Measurements from ENCODE around the gene KLHL35. TPM values are rescaled to one million over a fixed set of nuclear protein-coding genes. Genes with fewer than 3 reads are reported as not detected.

Gene KLHL35
- total and polyA plus RNA-seq, 4 donors: 0.62 to 2.4 (median 1.7) TPM

DNA sequence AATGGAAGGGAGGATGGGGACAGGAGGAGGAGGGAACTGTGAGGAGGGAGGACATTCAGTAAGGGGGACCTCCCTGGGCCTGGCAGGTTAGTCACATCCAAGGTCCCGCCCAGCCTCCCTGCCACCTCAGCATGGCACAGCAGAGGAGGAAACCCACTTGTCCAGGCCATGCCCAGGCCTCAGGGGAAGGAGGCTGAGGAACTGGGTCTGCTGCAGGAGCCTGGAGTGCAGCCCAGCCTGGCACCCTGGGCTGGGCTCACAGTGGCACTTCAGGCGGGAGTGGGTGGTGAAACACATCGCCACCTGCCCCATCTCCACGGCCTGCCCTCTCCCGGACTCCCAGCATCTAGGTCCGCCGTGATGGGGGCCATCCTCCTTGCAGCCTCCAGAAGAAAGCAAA lies 17.2 kb upstream of the KLHL35 start:
- TF ChIP-seq, protein P1, sequence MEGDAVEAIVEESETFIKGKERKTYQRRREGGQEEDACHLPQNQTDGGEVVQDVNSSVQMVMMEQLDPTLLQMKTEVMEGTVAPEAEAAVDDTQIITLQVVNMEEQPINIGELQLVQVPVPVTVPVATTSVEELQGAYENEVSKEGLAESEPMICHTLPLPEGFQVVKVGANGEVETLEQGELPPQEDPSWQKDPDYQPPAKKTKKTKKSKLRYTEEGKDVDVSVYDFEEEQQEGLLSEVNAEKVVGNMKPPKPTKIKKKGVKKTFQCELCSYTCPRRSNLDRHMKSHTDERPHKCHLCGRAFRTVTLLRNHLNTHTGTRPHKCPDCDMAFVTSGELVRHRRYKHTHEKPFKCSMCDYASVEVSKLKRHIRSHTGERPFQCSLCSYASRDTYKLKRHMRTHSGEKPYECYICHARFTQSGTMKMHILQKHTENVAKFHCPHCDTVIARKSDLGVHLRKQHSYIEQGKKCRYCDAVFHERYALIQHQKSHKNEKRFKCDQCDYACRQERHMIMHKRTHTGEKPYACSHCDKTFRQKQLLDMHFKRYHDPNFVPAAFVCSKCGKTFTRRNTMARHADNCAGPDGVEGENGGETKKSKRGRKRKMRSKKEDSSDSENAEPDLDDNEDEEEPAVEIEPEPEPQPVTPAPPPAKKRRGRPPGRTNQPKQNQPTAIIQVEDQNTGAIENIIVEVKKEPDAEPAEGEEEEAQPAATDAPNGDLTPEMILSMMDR (IDR thresholded peaks at IDR 0.05; ENCODE audit: control extremely low read depth, extremely low read depth): no peak
- Histone ChIP-seq H3K27me3 (ENCODE audit: control insufficient read depth in 3 of 3, insufficient read depth in 3 of 3, low read length in 2 of 3) (peaks cover 0 to 4% (median 3%) of the 10 kb centered on the region in 3 donors), H3K4me3 (no peak overlapping the region), H3K27ac (ENCODE audit: low read depth in 1 of 2, low read length in 1 of 2) (no peak overlapping the region), H3K4me1 (ENCODE audit: control insufficient read depth in 5 of 5, insufficient read depth in 5 of 5, low read length in 5 of 5) (peaks cover 0 to 15% (median 0%) of the 10 kb centered on the region in 5 donors), H3K36me3 (ENCODE audit: control insufficient read depth in 4 of 4, insufficient read depth in 4 of 4, low read length in 4 of 4) (peaks cover 0 to 3% (median 0%) of the 10 kb centered on the region in 4 donors), H3K9me3 (ENCODE audit: control insufficient read depth in 4 of 4, insufficient read depth in 3 of 4, low read length in 3 of 4) (no peaks in the 10 kb centered on the region), H3K9ac (ENCODE audit: insufficient read depth in 1 of 2, low read length in 2 of 2) (no peak overlapping the region)
- WGBS, 2 donors: 89 to 96% methylated on average over 7 of the region's 7 CpGs
- ATAC-seq (ENCODE audit: insufficient read depth, low FRiP score): no peak
- DNase-seq: no peak

DNA sequence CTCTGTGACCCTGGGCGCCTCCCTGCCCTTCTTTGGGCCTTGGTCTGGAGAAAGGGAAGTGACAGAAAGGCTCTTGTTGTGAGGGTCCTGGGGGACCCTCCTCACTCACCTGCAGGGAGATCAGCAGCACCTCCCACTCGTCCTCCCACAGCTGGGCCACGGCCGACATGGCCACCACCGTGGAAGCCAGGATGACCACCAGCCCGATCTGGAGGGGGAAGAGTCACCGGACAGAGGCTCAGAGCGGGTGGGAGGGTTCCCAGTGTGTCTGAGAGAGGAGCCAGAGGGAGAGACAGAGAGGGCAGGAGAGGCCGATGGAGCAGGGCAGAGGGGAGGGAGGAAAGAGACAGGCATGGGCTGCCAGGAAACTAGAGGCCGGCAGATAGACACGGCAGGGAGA lies 16.8 kb upstream of the KLHL35 start:
- H3K9ac ChIP-seq (ENCODE audit: insufficient read depth in 1 of 2, low read length in 2 of 2): no peak overlapping the region
- DNase-seq (no peak), ATAC-seq (ENCODE audit: insufficient read depth, low FRiP score) (no peak)
- H3K36me3 ChIP-seq (ENCODE audit: control insufficient read depth in 4 of 4, insufficient read depth in 4 of 4, low read length in 4 of 4): peaks cover 0 to 3% (median 0%) of the 10 kb centered on the region in 4 donors
- no peaks in the 10 kb centered on the region for H3K9me3 ChIP-seq (ENCODE audit: control insufficient read depth in 4 of 4, insufficient read depth in 3 of 4, low read length in 3 of 4)
- 91 to 95% methylated on average over 11 of the region's 11 CpGs for WGBS, 2 donors
- no peak overlapping the region for H3K27ac ChIP-seq (ENCODE audit: low read depth in 1 of 2, low read length in 1 of 2)
- H3K4me3 ChIP-seq: no peak overlapping the region
- TF ChIP-seq, protein P1 (IDR thresholded peaks at IDR 0.05; ENCODE audit: control extremely low read depth, extremely low read depth): no peak
- H3K27me3 ChIP-seq (ENCODE audit: control insufficient read depth in 3 of 3, insufficient read depth in 3 of 3, low read length in 2 of 3): peaks cover 0 to 4% (median 3%) of the 10 kb centered on the region in 3 donors
- peaks cover 0 to 10% (median 0%) of the 10 kb centered on the region in 5 donors for H3K4me1 ChIP-seq (ENCODE audit: control insufficient read depth in 5 of 5, insufficient read depth in 5 of 5, low read length in 5 of 5)

DNA sequence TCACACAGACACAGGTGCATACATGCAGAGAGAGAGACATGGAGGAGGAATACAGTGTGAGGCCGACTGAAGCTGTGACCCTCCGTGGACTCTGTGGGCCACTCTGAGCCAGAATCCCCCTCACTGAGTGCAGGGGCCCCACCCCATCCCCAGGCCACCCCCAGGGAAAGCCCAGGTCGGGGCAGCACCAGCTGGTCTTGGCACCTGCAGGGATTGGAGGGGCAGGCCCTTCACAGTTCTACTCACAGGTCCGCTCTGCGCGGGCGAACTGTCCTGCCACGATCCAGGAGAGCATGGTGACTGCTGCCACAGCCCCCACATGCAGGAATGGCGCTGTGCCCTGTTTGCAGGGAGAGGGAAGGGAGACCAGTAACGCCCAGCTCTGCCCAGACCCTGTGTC lies 16.3 kb upstream of the KLHL35 start:
- no peak for DNase-seq
- no peaks in the 10 kb centered on the region for H3K9me3 ChIP-seq (ENCODE audit: control insufficient read depth in 4 of 4, insufficient read depth in 3 of 4, low read length in 3 of 4)
- ATAC-seq (ENCODE audit: insufficient read depth, low FRiP score): no peak
- H3K27me3 ChIP-seq (ENCODE audit: control insufficient read depth in 3 of 3, insufficient read depth in 3 of 3, low read length in 2 of 3): peaks cover 0 to 4% (median 3%) of the 10 kb centered on the region in 3 donors
- TF ChIP-seq, protein P1 (IDR thresholded peaks at IDR 0.05; ENCODE audit: control extremely low read depth, extremely low read depth): no peak
- no peak overlapping the region for H3K4me3 ChIP-seq
- no peak overlapping the region for H3K9ac ChIP-seq (ENCODE audit: insufficient read depth in 1 of 2, low read length in 2 of 2)
- H3K4me1 ChIP-seq (ENCODE audit: control insufficient read depth in 5 of 5, insufficient read depth in 5 of 5, low read length in 5 of 5): peaks cover 0 to 5% (median 0%) of the 10 kb centered on the region in 5 donors
- peaks cover 0 to 3% (median 0%) of the 10 kb centered on the region in 4 donors for H3K36me3 ChIP-seq (ENCODE audit: control insufficient read depth in 4 of 4, insufficient read depth in 4 of 4, low read length in 4 of 4)
- WGBS, 2 donors: 86 to 99% methylated on average over 8 to 10 of the region's 10 CpGs
- no peak overlapping the region for H3K27ac ChIP-seq (ENCODE audit: low read depth in 1 of 2, low read length in 1 of 2)

DNA sequence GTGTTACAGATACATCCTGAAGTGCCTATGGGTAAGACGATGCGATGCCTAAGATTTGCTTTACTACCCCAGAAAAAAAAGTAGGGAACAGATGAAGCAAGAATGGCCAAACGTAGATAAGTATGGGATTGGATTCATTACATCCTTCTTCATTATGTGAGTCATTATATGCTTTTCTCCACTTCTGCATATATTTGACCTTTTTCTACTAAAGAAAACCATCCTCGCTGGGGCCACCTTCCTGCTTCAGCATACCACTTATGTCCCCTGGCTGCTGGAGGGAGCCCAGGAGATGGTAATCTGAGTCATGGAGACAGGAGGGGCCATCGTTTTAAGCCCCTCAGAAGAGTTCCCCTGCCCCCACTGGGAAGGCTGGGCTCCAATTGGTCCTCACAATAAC lies 14.4 kb upstream of the KLHL35 start:
- no peak overlapping the region for H3K9ac ChIP-seq (ENCODE audit: insufficient read depth in 1 of 2, low read length in 2 of 2)
- ATAC-seq (ENCODE audit: insufficient read depth, low FRiP score): no peak
- DNase-seq: no peak
- H3K9me3 ChIP-seq (ENCODE audit: control insufficient read depth in 4 of 4, insufficient read depth in 3 of 4, low read length in 3 of 4): no peaks in the 10 kb centered on the region
- no peak overlapping the region for H3K27ac ChIP-seq (ENCODE audit: low read depth in 1 of 2, low read length in 1 of 2)
- peaks cover 0 to 3% (median 0%) of the 10 kb centered on the region in 4 donors for H3K36me3 ChIP-seq (ENCODE audit: control insufficient read depth in 4 of 4, insufficient read depth in 4 of 4, low read length in 4 of 4)
- H3K4me1 ChIP-seq (ENCODE audit: control insufficient read depth in 5 of 5, insufficient read depth in 5 of 5, low read length in 5 of 5): peaks cover 0 to 5% (median 0%) of the 10 kb centered on the region in 5 donors
- TF ChIP-seq, protein P1 (IDR thresholded peaks at IDR 0.05; ENCODE audit: control extremely low read depth, extremely low read depth): no peak
- H3K27me3 ChIP-seq (ENCODE audit: control insufficient read depth in 3 of 3, insufficient read depth in 3 of 3, low read length in 2 of 3): peaks cover 0 to 4% (median 2%) of the 10 kb centered on the region in 3 donors
- 78 to 79% methylated on average over 5 of the region's 5 CpGs for WGBS, 2 donors
- no peak overlapping the region for H3K4me3 ChIP-seq
